Measurements from ENCODE around the gene MACROH2A2. TPM values are rescaled to one million over a fixed set of nuclear protein-coding genes. Genes with fewer than 3 reads are reported as not detected.

Gene MACROH2A2
- total and polyA plus RNA-seq, 2 of the 13 experiments (the other 11 are each of a cell fraction or from before 2014, with no cell fraction given) = 9.8 to 43.1 TPM

- H3K79me2 ChIP-seq (ENCODE audit: insufficient read depth, low read length) = no peaks in the 10 kb centered on the region
- BruUV-seq (replicated peaks) = no TSS peak
- H3K27ac ChIP-seq (ENCODE audit: extremely low read length, insufficient read depth, low read length) = no peak overlapping the region
- H4K20me1 ChIP-seq (ENCODE audit: insufficient read depth, low read length) = no peaks in the 10 kb centered on the region
- ChIA-PET CTCF (ENCODE audit: low intra/inter-chr PET ratio, low total read pairs) (interaction anchor here (1.0 kb wide), 1 partner anchor 29 kb away, joined by 3 read pairs; the partner anchor contains the start of gene TYSND1), POLR2A (interaction anchor here (1.6 to 2.8 kb wide), 3 partner anchors 13 to 28 kb away, joined by 9 to 15 read pairs (median 9); partner anchors contain the start of gene TYSND1)
- in situ Hi-C loops (cut with HindIII; ENCODE audit: extremely low pct_ligation_motif_present, low pct_unique_long_range_greater_than_20kb) = no loop called here
- H2AFZ ChIP-seq (ENCODE audit: low read length) = no peak overlapping the region
- H3K9me3 ChIP-seq (ENCODE audit: low read length) = no peaks in the 10 kb centered on the region
- no peak for TF ChIP-seq RXRB (CRISPR knock-in tag; IDR thresholded peaks at IDR 0.05; ENCODE audit: borderline replicate concordance)
- no peak for TF ChIP-seq GMEB1 (CRISPR knock-in tag; IDR thresholded peaks at IDR 0.05; ENCODE audit: borderline replicate concordance)
- TF ChIP-seq ZNF670 (CRISPR knock-in tag; IDR thresholded peaks at IDR 0.05; ENCODE audit: borderline replicate concordance) = no peak
- no peak for TF ChIP-seq SUZ12 (IDR thresholded peaks at IDR 0.05; ENCODE audit: low read depth, low read length)
- TF ChIP-seq JARID2 (CRISPR knock-in tag; IDR thresholded peaks at IDR 0.05; ENCODE audit: insufficient replicate concordance) = no peak
- no peak for TF ChIP-seq CHD4 (IDR thresholded peaks at IDR 0.05; ENCODE audit: borderline replicate concordance, low read length)
- no peak for TF ChIP-seq MIXL1 (CRISPR knock-in tag; IDR thresholded peaks at IDR 0.05)
- TF ChIP-seq HHEX (CRISPR knock-in tag; IDR thresholded peaks at IDR 0.05) = no peak
- no peak for TF ChIP-seq ZNF569 (CRISPR knock-in tag; IDR thresholded peaks at IDR 0.05; ENCODE audit: borderline replicate concordance)
- no peak for TF ChIP-seq ZNF597 (CRISPR knock-in tag; IDR thresholded peaks at IDR 0.05)
- no peak for TF ChIP-seq ZNF704 (CRISPR knock-in tag; IDR thresholded peaks at IDR 0.05; ENCODE audit: borderline replicate concordance)
- no peak for TF ChIP-seq E2F5 (CRISPR knock-in tag; conservative IDR thresholded peaks at IDR 0.05)
- TF ChIP-seq ZNF598 (CRISPR knock-in tag; IDR thresholded peaks at IDR 0.05; ENCODE audit: borderline replicate concordance) = no peak
- no peak for TF ChIP-seq ZNF430 (CRISPR knock-in tag; IDR thresholded peaks at IDR 0.05)
- no peak for TF ChIP-seq ZNF891 (CRISPR knock-in tag; IDR thresholded peaks at IDR 0.05)
- no peak for TF ChIP-seq GTF2F1 (IDR thresholded peaks at IDR 0.05; ENCODE audit: low read length)
- TF ChIP-seq ZNF382 (CRISPR knock-in tag; IDR thresholded peaks at IDR 0.05; ENCODE audit: borderline replicate concordance) = no peak
- 95% methylated on average over 9 of the region's 10 CpGs for WGBS (ENCODE audit: low lambda C conversion rate)
- no peaks in the 10 kb centered on the region for H3K27me3 ChIP-seq (ENCODE audit: control insufficient read depth in 1 of 2, insufficient read depth in 2 of 2, low read length in 2 of 2)
- no peak overlapping the region for H3K4me2 ChIP-seq (ENCODE audit: low read depth, low read length)
- H3K4me1 ChIP-seq (ENCODE audit: insufficient read depth, low read length) = no peaks in the 10 kb centered on the region
- ATAC-seq (no peak), FAIRE-seq (no peak), DNase-seq (ENCODE audit: low spot score) (no peak)
- no peak overlapping the region for H3K9ac ChIP-seq (ENCODE audit: insufficient read depth, low read depth, low read length)
- H3K4me3 ChIP-seq (replicated peaks in 1 of 3; ENCODE audit: insufficient read depth in 1 of 3, low read depth in 2 of 3, low read length in 3 of 3) = no peak overlapping the region
- intact Hi-C loops (cut with micrococcal nuclease; ENCODE audit: unreplicated experiment) = no loop called here
- H3K36me3 ChIP-seq (replicated peaks in 1 of 2; ENCODE audit: control insufficient read depth in 1 of 2, insufficient read depth in 2 of 2, low read length in 2 of 2) = peaks cover 29 to 81% of the 10 kb centered on the region in 2 experiments
These were observed 65.0 kb downstream of the MACROH2A2 start for GRCh38 chr10:70117646-70118045.
